ENCODE results near the gene PRUNE2. TPM values are rescaled to one million over a fixed set of nuclear protein-coding genes. Genes with fewer than 3 reads are reported as not detected.

The PRUNE2 gene
- total RNA-seq, 4 donors from 2014 or later = 586 to 728 (median 654) TPM

DNA sequence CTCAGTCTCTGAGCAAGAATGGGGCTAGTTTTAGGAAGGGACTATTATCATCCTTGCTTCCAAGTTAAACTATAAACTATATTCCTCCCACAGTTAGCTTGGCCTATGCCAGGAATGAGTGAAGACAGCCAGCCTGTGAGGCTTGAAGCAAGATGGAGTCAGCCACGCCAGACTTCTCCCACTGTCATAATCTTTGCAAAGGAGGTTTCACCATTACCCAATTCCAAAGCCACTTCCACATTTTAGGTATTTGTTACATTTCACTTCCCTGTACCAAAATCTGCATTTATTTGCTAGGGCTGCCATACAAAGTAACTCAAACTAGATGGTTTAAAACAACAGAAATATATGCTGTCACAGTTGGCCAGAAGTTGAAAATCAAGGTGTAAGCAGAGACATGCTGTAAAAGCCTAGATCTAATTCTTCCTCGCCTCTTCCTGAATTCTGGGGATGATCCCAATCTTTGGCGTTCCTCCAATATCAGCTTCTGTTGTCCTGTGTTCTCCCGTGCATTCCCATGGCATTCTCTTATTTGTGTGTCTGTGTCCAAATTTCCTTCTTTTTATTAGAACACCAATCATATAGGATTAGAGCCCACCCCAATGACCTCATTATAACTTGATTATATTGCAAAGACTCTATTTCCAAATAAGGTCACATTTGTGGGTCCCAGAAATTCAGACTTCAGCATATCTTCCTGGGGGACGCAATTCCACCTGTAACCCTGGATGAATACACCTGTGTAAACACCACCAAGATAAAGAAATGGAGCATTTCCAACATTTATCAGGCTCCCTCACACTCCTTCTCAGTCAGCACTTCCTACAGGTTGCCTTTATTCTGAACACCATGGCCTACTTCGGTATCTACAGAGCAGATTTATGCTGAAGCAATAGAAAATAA is 320.2 kb downstream of the PRUNE2 start:
- WGBS = 90% methylated on average over 6 of the region's 6 CpGs
- peaks cover 0 to 13% (median 11%) of the 10 kb centered on the region in 4 donors for H3K4me1 ChIP-seq
- H3K4me3 ChIP-seq = no peak overlapping the region
- no peaks in the 10 kb centered on the region for H3K36me3 ChIP-seq
- DNase-seq (ENCODE audit: extremely low spot score) = no peak
- no peak overlapping the region for H3K27ac ChIP-seq (replicated peaks in 1 of 4)
- H3K27me3 ChIP-seq = no peaks in the 10 kb centered on the region
- TF ChIP-seq POLR2A (IDR thresholded peaks at IDR 0.05; ENCODE audit: low read depth) = no peak
- TF ChIP-seq EP300 (IDR thresholded peaks at IDR 0.05) = no peak
- TF ChIP-seq POLR2AphosphoS5 (IDR thresholded peaks at IDR 0.05) = no peak
- TF ChIP-seq, protein P1, sequence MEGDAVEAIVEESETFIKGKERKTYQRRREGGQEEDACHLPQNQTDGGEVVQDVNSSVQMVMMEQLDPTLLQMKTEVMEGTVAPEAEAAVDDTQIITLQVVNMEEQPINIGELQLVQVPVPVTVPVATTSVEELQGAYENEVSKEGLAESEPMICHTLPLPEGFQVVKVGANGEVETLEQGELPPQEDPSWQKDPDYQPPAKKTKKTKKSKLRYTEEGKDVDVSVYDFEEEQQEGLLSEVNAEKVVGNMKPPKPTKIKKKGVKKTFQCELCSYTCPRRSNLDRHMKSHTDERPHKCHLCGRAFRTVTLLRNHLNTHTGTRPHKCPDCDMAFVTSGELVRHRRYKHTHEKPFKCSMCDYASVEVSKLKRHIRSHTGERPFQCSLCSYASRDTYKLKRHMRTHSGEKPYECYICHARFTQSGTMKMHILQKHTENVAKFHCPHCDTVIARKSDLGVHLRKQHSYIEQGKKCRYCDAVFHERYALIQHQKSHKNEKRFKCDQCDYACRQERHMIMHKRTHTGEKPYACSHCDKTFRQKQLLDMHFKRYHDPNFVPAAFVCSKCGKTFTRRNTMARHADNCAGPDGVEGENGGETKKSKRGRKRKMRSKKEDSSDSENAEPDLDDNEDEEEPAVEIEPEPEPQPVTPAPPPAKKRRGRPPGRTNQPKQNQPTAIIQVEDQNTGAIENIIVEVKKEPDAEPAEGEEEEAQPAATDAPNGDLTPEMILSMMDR (IDR thresholded peaks at IDR 0.05) = no peak
- intact Hi-C loops (cut with DNase I) = no loop called here
- no peaks in the 10 kb centered on the region for H3K9me3 ChIP-seq

DNA sequence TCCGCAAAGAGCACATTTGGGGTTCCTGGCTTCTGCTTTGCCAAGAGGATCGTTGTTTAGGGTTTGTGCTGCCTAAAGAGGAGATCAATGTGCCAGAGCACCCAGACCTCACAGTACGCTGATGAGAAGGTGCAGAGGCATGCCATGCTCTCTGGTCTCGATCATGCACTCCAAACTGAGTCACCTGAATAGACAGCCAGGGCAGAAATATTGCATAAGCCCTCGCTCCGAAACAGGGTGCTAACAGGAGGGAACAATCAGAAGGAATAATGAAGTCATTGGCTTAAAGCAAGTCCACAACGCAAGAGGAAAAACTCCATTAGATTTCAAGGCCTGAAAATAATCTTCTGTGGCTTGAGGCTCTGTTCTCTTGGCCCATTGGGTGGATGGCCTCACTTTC is 322.7 kb downstream of the PRUNE2 start:
- Histone ChIP-seq H3K36me3 (no peaks in the 10 kb centered on the region), H3K4me3 (no peak overlapping the region), H3K4me1 (peaks cover 0 to 13% (median 11%) of the 10 kb centered on the region in 4 donors), H3K27me3 (no peaks in the 10 kb centered on the region), H3K27ac (replicated peaks in 1 of 4) (no peak overlapping the region), H3K9me3 (no peaks in the 10 kb centered on the region)
- TF ChIP-seq EP300 (IDR thresholded peaks at IDR 0.05) = no peak
- TF ChIP-seq POLR2AphosphoS5 (IDR thresholded peaks at IDR 0.05) = no peak
- TF ChIP-seq, protein P1 (IDR thresholded peaks at IDR 0.05) = no peak
- WGBS = 87% methylated on average over 7 of the region's 7 CpGs
- DNase-seq (ENCODE audit: extremely low spot score) = no peak
- intact Hi-C loops (cut with DNase I) = no loop called here

DNA sequence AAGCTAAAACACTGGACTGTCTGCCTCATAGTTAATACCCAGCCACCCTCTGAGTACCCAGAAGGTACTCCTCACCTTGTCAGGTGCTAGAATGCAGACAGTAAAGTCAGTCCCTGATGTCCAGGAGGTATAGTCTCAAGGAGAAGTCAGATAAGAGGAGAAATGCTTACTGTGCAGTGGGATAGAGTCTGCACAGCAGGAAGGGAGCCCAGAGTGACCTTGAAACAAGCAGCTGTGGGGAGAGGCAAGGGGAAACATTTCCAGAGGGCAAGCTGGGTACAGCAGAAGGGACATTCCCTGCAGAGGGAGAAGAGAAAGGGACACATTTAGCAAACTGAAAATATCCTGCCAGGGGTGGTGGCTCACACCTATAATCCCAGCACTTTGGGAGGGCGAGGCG is 324.2 kb downstream of the PRUNE2 start:
- Histone ChIP-seq H3K4me1 (peaks cover 0 to 12% (median 9%) of the 10 kb centered on the region in 4 donors), H3K4me3 (no peak overlapping the region), H3K27ac (replicated peaks in 1 of 4) (no peak overlapping the region), H3K36me3 (no peaks in the 10 kb centered on the region), H3K27me3 (no peaks in the 10 kb centered on the region), H3K9me3 (no peaks in the 10 kb centered on the region)
- DNase-seq (ENCODE audit: extremely low spot score) = no peak
- TF ChIP-seq POLR2A (IDR thresholded peaks at IDR 0.05; ENCODE audit: low read depth) = no peak
- no peak for TF ChIP-seq POLR2AphosphoS5 (IDR thresholded peaks at IDR 0.05)
- WGBS = 94% methylated on average over 2 of the region's 2 CpGs
- intact Hi-C loops (cut with DNase I) = no loop called here

DNA sequence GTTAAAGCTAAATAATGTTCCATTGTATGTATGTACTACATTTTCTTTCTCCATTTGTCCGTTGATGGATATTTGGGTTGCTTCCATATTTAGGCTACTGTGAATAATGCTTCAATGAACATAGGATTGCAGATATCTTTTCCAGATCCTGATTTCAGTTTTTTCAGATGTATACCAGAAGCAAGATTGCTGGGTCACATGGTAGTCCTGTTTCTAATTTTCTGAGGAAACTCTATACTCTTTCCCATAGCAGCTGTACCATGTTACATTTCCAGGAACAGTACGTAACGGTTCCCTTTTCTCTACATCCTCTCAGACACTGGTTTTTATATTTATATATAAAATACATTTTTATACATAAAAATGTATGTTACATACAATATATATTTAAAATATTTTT is 325.1 kb downstream of the PRUNE2 start:
- DNase-seq (ENCODE audit: extremely low spot score) = no peak
- H3K4me1 ChIP-seq = peaks cover 0 to 3% (median 1%) of the 10 kb centered on the region in 4 donors
- no peaks in the 10 kb centered on the region for H3K9me3 ChIP-seq
- H3K27ac ChIP-seq (replicated peaks in 1 of 4) = no peak overlapping the region
- H3K36me3 ChIP-seq = no peaks in the 10 kb centered on the region
- H3K4me3 ChIP-seq = no peak overlapping the region
- TF ChIP-seq POLR2AphosphoS5 (IDR thresholded peaks at IDR 0.05) (no peak), EP300 (IDR thresholded peaks at IDR 0.05) (no peak), POLR2A (IDR thresholded peaks at IDR 0.05; ENCODE audit: low read depth) (no peak)
- TF ChIP-seq, protein P1 (IDR thresholded peaks at IDR 0.05) = no peak
- H3K27me3 ChIP-seq = no peaks in the 10 kb centered on the region
- WGBS = 66% methylated on average over 3 of the region's 3 CpGs
- intact Hi-C loops (cut with DNase I) = no loop called here

DNA sequence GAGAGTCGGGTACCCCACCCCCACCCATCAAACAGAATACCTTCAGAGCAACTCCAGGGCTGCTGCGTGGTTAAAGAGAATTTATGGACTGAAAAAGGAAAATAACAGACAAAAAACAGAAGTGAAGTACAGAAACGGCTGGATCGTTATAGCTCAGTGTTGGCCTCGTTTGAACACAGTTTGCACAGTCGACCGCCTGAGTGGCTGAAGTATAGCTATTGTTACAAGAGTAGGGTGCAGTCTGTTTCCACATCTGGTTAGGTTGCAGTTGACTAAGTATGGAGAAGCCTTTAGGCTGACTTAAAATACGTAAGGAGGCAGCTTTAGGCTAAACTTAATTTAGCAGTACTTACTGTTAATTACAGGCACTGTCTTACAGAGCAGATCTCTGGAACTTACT is 325.7 kb downstream of the PRUNE2 start:
- no peak overlapping the region for H3K27ac ChIP-seq (replicated peaks in 1 of 4)
- H3K36me3 ChIP-seq = no peaks in the 10 kb centered on the region
- H3K27me3 ChIP-seq = no peaks in the 10 kb centered on the region
- no peak for DNase-seq (ENCODE audit: extremely low spot score)
- intact Hi-C loops (cut with DNase I) = no loop called here
- H3K9me3 ChIP-seq = no peaks in the 10 kb centered on the region
- TF ChIP-seq, protein P1 (IDR thresholded peaks at IDR 0.05) = no peak
- no peak for TF ChIP-seq EP300 (IDR thresholded peaks at IDR 0.05)
- TF ChIP-seq POLR2A (IDR thresholded peaks at IDR 0.05; ENCODE audit: low read depth) = no peak
- TF ChIP-seq POLR2AphosphoS5 (IDR thresholded peaks at IDR 0.05) = no peak
- no peak overlapping the region for H3K4me3 ChIP-seq
- no peaks in the 10 kb centered on the region for H3K4me1 ChIP-seq
- WGBS = 73% methylated on average over 8 of the region's 8 CpGs
